Measurements from ENCODE around the gene CBLN3.

DNA sequence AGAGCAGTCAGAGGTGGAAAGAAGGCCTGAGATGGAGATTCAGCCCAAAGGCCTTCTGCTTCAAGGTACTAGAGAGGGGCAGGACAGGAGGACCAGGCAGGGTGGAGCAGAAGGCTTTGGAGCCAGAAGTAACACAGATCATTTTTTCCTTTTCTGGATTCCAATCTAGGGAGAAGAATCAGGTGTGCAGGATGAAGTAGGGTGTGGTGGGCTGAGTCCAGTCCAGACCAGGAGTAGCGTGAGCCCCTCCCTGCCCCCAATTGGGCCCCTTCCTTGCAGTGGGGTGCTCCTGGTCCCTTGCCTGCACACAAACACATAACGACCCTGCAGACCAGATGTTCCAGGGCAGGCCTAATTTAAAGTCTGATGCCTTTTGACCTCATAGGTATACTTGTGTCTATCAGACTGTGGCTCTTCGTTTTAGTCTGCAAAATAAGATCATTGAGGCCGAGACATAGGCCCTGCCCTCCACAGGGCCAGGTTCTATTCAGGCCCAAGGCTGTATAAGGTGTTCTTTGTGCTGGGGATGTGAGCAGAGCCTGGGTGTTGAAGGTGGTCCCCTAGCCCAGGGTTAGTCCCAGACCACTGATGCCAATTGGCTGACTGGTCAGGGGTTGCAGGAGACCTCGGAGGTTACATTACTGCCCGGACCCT is 31.7 kb downstream of the CBLN3 start:
- TF ChIP-seq EZH2 (IDR thresholded peaks at IDR 0.05; ENCODE audit: low read length, unreplicated experiment) (no peak), EZH2phosphoT487 (IDR thresholded peaks at IDR 0.05; ENCODE audit: borderline replicate concordance, low read length) (no peak)
- TF ChIP-seq, protein P1, sequence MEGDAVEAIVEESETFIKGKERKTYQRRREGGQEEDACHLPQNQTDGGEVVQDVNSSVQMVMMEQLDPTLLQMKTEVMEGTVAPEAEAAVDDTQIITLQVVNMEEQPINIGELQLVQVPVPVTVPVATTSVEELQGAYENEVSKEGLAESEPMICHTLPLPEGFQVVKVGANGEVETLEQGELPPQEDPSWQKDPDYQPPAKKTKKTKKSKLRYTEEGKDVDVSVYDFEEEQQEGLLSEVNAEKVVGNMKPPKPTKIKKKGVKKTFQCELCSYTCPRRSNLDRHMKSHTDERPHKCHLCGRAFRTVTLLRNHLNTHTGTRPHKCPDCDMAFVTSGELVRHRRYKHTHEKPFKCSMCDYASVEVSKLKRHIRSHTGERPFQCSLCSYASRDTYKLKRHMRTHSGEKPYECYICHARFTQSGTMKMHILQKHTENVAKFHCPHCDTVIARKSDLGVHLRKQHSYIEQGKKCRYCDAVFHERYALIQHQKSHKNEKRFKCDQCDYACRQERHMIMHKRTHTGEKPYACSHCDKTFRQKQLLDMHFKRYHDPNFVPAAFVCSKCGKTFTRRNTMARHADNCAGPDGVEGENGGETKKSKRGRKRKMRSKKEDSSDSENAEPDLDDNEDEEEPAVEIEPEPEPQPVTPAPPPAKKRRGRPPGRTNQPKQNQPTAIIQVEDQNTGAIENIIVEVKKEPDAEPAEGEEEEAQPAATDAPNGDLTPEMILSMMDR (conservative IDR thresholded peaks at IDR 0.05; ENCODE audit: low read depth, low read length), result no peak

All from PC-3 (cell line).